Left lung (tissue), 10 donors: ENCODE measurements around the gene GARNL3. TPM values are rescaled to one million over a fixed set of nuclear protein-coding genes. Genes with fewer than 3 reads are reported as not detected.
A peak's percentile ranks its signal among the peaks of the same experiment; 100 is the strongest.

Experiments
- ATAC-seq: fragments of 200-7000 bp; cut with Tn5 transposase; one replicate; pipeline ENCODE4 v1.9.1; 2020; ENCODE audit warnings: moderate library complexity
- DNase-seq, 4 donors: peaks; one replicate each; pipeline ENCODE4 v3.0.0-alpha.2; 2013 to 2020
- H3K27ac ChIP-seq, 2 donors: fragments of 200-600 bp; sonication (generic) in 1 of 2; one replicate each; pipeline versions ENCODE4 v1.5.0 to v1.8.0; 2020 to 2021
- H3K27me3 ChIP-seq, 2 donors: fragments of 200-600 bp; sonication (generic) in 1 of 2; one replicate each; pipeline versions ENCODE4 v1.5.0 to v1.8.0; 2020 to 2021
- H3K36me3 ChIP-seq, 2 donors: fragments of 200-600 bp; sonication (generic) in 1 of 2; one replicate each; pipeline versions ENCODE4 v1.5.0 to v1.8.0; 2020 to 2021
- H3K4me1 ChIP-seq, 2 donors: fragments of 200-600 bp; one replicate each; pipeline ENCODE4 v1.8.0; 2021
- H3K4me3 ChIP-seq, 2 donors: fragments of 200-600 bp; sonication (generic) in 1 of 2; one replicate each; pipeline versions ENCODE4 v1.5.0 to v1.8.0; 2020 to 2021; ENCODE audit warnings: mild to moderate bottlenecking in 1 of 2
- H3K9me3 ChIP-seq, 2 donors: fragments of 200-600 bp; sonication (generic) in 1 of 2; one replicate each; pipeline versions ENCODE4 v1.5.0 to v1.8.0; 2020 to 2021
- CTCF ChIP-seq, 2 donors: fragments of 200-600 bp; sonication (generic) in 1 of 2; IDR thresholded peaks; one replicate each; pipeline versions ENCODE4 v1.5.0 to v1.8.0; 2021; ENCODE audit warnings: antibody characterized with exemption in 2 of 2
- intact Hi-C, 2 donors: fragments of 100-400 bp; cut with DNase I; formaldehyde crosslinking; loops; one replicate each; pipeline versions ENCODE4 v1.11.2 to v1.14.2; 2022
- polyA plus RNA-seq, 6 donors: library from polyadenylated mRNA; unstranded; fragments of 120-200 nt; gene quantifications; one replicate each; pipeline ENCODE4 v1.2.1, GENCODE V29; 2013; ENCODE audit not compliant: insufficient read length in 6 of 6
- total RNA-seq, 2 donors: library from RNA; stranded (reverse); fragmentation: NEBNext Ultra II Directional; extraction: Animal tissue kit (Norgen Biotek cat#: 25700); gene quantifications; one replicate each; pipeline ENCODE4 v1.2.1, GENCODE V29; 2021
- donor health status: DM: no; HTN: yes; CAD: no.
- donor health status: DM: no; HTN: no; CAD: no.

The GARNL3 gene
- total and polyA plus RNA-seq, 8 donors: 7.4 to 40.4 (median 37.7) TPM

DNA sequence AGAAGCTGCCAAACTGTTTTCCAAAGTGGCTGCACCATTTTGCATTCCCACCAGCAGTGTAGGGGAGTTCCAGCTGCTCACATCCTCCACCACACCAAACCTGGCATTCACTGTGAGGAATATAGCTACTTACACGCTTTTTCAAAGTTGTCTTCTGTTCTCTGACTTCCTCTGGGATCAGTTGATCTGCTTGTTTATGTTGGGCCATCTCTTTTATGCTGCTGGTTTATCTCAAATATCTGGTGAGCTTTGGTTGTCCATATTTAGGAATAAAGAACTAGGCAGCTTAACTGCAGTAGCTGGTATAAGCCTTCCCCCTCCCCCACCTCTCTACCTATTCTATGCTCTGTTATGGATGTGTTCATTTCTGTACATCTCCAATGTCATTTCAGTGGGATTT lies 151.1 kb downstream of the GARNL3 start:
- no peaks in the 10 kb centered on the region for H3K27me3 ChIP-seq
- TF ChIP-seq CTCF (IDR thresholded peaks at IDR 0.05): no peak
- H3K36me3 ChIP-seq: no peaks in the 10 kb centered on the region
- no peak overlapping the region for H3K4me3 ChIP-seq
- DNase-seq (no peak), ATAC-seq (no peak)
- no peaks in the 10 kb centered on the region for H3K9me3 ChIP-seq
- no peak overlapping the region for H3K27ac ChIP-seq
- intact Hi-C loops: no loop called here
- peaks cover 0 to 4% of the 10 kb centered on the region in 2 donors for H3K4me1 ChIP-seq

DNA sequence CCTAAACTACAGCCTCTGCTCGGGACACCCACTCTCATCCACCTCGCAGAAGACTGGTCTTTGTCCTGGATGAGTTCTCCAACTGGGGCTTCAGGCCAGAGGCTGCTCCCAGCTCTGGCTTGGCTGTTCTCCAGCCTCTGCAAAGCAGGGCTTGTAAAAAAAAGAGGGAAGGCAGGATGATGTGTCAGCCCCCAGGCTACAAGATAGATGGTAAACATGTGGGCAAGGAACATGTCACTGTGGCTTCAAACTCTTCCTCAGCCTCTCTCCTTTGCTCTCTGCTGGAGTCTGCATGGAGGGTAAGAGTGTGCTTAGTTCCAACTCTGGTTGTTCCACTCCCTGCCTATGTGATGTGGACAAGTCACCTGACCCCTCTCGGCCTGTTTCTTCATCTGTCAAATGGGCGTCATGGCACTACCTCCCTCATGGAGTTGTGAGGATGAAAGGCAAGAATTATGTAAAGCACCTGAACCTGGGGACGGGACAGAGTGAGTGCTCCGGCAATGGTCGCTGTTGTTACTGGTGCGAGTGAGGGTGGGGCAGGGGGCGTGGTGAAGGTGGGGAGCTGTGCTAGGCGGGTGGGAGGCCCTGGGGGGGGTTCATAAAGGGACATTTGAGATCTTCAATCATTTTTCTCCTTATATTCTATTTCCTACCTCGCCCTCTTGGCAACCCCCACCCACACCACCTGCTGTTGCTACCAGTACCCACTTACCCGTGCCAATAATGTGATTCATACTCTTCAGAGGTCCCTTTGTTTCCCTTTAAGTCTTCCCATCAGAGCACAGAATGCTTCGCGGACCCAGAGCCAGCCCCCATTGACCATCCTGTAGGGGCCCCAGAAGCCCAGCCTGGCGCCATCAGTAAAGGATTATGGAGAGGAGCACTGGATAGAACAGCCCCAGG lies 152.8 kb downstream of the GARNL3 start:
- Histone ChIP-seq H3K4me1 (peaks cover 0 to 10% of the 10 kb centered on the region in 2 donors), H3K36me3 (no peaks in the 10 kb centered on the region), H3K27me3 (no peaks in the 10 kb centered on the region), H3K27ac (no peak overlapping the region), H3K9me3 (no peaks in the 10 kb centered on the region), H3K4me3 (no peak overlapping the region)
- ATAC-seq (peak; percentile 16), DNase-seq (no peak)
- TF ChIP-seq CTCF (IDR thresholded peaks at IDR 0.05): no peak
- intact Hi-C loops: no loop called here

- TF ChIP-seq CTCF (IDR thresholded peaks at IDR 0.05): peak in 1 of 2 donors; percentile 9
- no peaks in the 10 kb centered on the region for H3K9me3 ChIP-seq
- no peaks in the 10 kb centered on the region for H3K27me3 ChIP-seq
- no peak for DNase-seq
- intact Hi-C loops: no loop called here
- H3K36me3 ChIP-seq: no peaks in the 10 kb centered on the region
- peaks cover 5 to 17% of the 10 kb centered on the region in 2 donors for H3K4me1 ChIP-seq
- ATAC-seq: peak; percentile 32
- no peak overlapping the region for H3K4me3 ChIP-seq
- no peak overlapping the region for H3K27ac ChIP-seq
Observed at GRCh38 chr9:127418037-127418471, 153.5 kb downstream of the GARNL3 start.

GRCh38 chr9:127419348-127419747 lies 154.8 kb downstream of the GARNL3 start:
- H3K27ac ChIP-seq: no peak overlapping the region
- DNase-seq (no peak), ATAC-seq (no peak)
- H3K4me1 ChIP-seq: peaks cover 7 to 23% of the 10 kb centered on the region in 2 donors
- no peak overlapping the region for H3K4me3 ChIP-seq
- intact Hi-C loops: no loop called here
- TF ChIP-seq CTCF (IDR thresholded peaks at IDR 0.05): no peak
- H3K27me3 ChIP-seq: no peaks in the 10 kb centered on the region
- H3K9me3 ChIP-seq: no peaks in the 10 kb centered on the region
- H3K36me3 ChIP-seq: no peaks in the 10 kb centered on the region

DNA sequence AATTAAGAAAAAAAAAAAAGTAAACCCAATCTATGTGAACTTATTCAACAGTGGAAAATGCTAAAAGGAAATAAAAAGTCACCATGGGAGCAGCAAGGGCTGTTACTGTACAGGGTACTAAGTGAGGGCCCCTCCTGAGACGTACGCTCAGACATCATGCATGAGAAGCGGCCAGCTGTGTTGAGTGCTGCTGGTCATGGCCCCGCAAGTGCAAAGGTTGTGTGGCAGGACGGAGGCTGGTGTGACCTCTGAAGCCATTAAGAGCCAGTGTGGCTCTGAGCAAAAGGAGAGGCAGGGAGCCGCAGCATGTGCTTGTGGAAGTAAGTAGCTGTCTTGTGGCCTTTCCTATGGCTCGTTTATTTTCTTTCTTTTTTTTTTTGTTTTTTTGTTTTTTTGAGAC lies 156.5 kb downstream of the GARNL3 start:
- Histone ChIP-seq H3K36me3 (no peaks in the 10 kb centered on the region), H3K27ac (no peak overlapping the region), H3K27me3 (no peaks in the 10 kb centered on the region), H3K4me3 (no peak overlapping the region), H3K9me3 (no peaks in the 10 kb centered on the region), H3K4me1 (peaks cover 20 to 37% of the 10 kb centered on the region in 2 donors)
- ATAC-seq (no peak), DNase-seq (no peak)
- no peak for TF ChIP-seq CTCF (IDR thresholded peaks at IDR 0.05)
- intact Hi-C loops: no loop called here
